ENCODE data around the gene OGFR. TPM values are rescaled to one million over a fixed set of nuclear protein-coding genes. Genes with fewer than 3 reads are reported as not detected.

The OGFR gene
- polyA plus RNA-seq, 1 donor (not counting 4 experiments of a cell fraction or from before 2014, with no cell fraction given), result 39.8 TPM

- peaks cover 3% of the 10 kb centered on the region for H3K27me3 ChIP-seq (ENCODE audit: control insufficient read depth, extremely low read depth, insufficient read depth, low read length)
These were observed 22.3 kb upstream of the OGFR start for GRCh38 chr20:62782149-62782892.

DNA sequence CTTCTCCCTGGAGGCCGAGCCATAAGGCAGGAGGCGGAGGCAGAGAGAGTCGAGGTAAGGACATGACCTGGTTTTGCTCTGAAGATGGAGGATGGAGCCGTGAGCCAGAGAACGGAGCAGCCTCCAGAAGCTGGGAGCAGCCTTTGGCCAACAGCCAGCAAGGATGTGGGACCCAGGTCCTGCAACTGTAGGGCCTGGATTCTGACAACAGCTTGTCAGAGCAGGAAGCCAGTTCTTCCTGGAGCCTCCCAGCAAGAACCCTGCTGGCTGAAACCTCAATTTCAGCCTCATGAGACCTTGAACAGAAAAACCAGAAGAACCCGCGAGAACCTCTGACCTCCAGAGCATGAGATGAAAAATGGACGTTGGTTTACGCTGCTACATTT, 21.7 kb upstream of the OGFR start:
- H3K27me3 ChIP-seq (ENCODE audit: control insufficient read depth, extremely low read depth, insufficient read depth, low read length), result peaks cover 6% of the 10 kb centered on the region
- no peak overlapping the region for H3K9ac ChIP-seq (ENCODE audit: control insufficient read depth, extremely low read depth, insufficient read depth, low read length)
- no peak overlapping the region for H2AFZ ChIP-seq (ENCODE audit: control insufficient read depth, low read length)
- H3K36me3 ChIP-seq (ENCODE audit: control insufficient read depth in 2 of 2, extremely low read depth in 1 of 2, insufficient read depth in 2 of 2, low read length in 2 of 2), result no peaks in the 10 kb centered on the region
- no peaks in the 10 kb centered on the region for H3K79me2 ChIP-seq (ENCODE audit: control insufficient read depth, insufficient read depth, low read length)
- FAIRE-seq (no peak), DNase-seq (ENCODE audit: low read depth, low spot score) (no peak)
- H3K4me2 ChIP-seq (ENCODE audit: control insufficient read depth, extremely low read depth, insufficient read depth, low read depth, low read length), result no peak overlapping the region
- dilution Hi-C loops (cut with MboI; ENCODE audit: extremely low pct_ligation_motif_present, low sequenced_read_pairs), result no loop called here
- no peaks in the 10 kb centered on the region for H3K9me1 ChIP-seq (ENCODE audit: control insufficient read depth, extremely low read depth, insufficient read depth, low read length)
- H3K9me3 ChIP-seq (ENCODE audit: control insufficient read depth, low read depth, low read length), result no peaks in the 10 kb centered on the region
- H3K27ac ChIP-seq (ENCODE audit: control insufficient read depth, insufficient read depth, low read length), result no peak overlapping the region
- H3K4me1 ChIP-seq (ENCODE audit: control insufficient read depth, extremely low read depth, insufficient read depth, low read length), result no peaks in the 10 kb centered on the region
- H4K20me1 ChIP-seq (ENCODE audit: control insufficient read depth, extremely low read depth, insufficient read depth, low read length), result no peaks in the 10 kb centered on the region
- TF ChIP-seq EZH2 (IDR thresholded peaks at IDR 0.05; ENCODE audit: low read length), result no peak
- TF ChIP-seq, protein P1, sequence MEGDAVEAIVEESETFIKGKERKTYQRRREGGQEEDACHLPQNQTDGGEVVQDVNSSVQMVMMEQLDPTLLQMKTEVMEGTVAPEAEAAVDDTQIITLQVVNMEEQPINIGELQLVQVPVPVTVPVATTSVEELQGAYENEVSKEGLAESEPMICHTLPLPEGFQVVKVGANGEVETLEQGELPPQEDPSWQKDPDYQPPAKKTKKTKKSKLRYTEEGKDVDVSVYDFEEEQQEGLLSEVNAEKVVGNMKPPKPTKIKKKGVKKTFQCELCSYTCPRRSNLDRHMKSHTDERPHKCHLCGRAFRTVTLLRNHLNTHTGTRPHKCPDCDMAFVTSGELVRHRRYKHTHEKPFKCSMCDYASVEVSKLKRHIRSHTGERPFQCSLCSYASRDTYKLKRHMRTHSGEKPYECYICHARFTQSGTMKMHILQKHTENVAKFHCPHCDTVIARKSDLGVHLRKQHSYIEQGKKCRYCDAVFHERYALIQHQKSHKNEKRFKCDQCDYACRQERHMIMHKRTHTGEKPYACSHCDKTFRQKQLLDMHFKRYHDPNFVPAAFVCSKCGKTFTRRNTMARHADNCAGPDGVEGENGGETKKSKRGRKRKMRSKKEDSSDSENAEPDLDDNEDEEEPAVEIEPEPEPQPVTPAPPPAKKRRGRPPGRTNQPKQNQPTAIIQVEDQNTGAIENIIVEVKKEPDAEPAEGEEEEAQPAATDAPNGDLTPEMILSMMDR (optimal IDR thresholded peaks at IDR 0.05 in 1 of 3, IDR thresholded peaks at IDR 0.05 in 1 of 3, conservative IDR thresholded peaks at IDR 0.05 in 1 of 3; ENCODE audit: extremely low read depth in 1 of 3, insufficient read depth in 2 of 3, low read length in 3 of 3), result no peak
- no peak overlapping the region for H3K4me3 ChIP-seq (ENCODE audit: control insufficient read depth in 2 of 3, extremely low read depth in 1 of 3, insufficient read depth in 2 of 3, low read depth in 1 of 3, low read length in 3 of 3)

More at GRCh38 chr20:62782149-62782892, 22.3 kb upstream of the OGFR start:
- H4K20me1 ChIP-seq (ENCODE audit: control insufficient read depth, extremely low read depth, insufficient read depth, low read length), result no peaks in the 10 kb centered on the region
- no peak overlapping the region for H3K4me3 ChIP-seq (ENCODE audit: control insufficient read depth in 2 of 3, extremely low read depth in 1 of 3, insufficient read depth in 2 of 3, low read depth in 1 of 3, low read length in 3 of 3)
- H3K27ac ChIP-seq (ENCODE audit: control insufficient read depth, insufficient read depth, low read length), result no peak overlapping the region
- no peak for FAIRE-seq
- H3K4me1 ChIP-seq (ENCODE audit: control insufficient read depth, extremely low read depth, insufficient read depth, low read length), result no peaks in the 10 kb centered on the region
- no peak overlapping the region for H3K9ac ChIP-seq (ENCODE audit: control insufficient read depth, extremely low read depth, insufficient read depth, low read length)
- no peak for DNase-seq (ENCODE audit: low read depth, low spot score)
- TF ChIP-seq, protein P1 (optimal IDR thresholded peaks at IDR 0.05 in 1 of 3, IDR thresholded peaks at IDR 0.05 in 1 of 3, conservative IDR thresholded peaks at IDR 0.05 in 1 of 3; ENCODE audit: extremely low read depth in 1 of 3, insufficient read depth in 2 of 3, low read length in 3 of 3), result peak in 1 of 3 experiments; percentile 24
- TF ChIP-seq EZH2 (IDR thresholded peaks at IDR 0.05; ENCODE audit: low read length), result no peak
- H3K9me1 ChIP-seq (ENCODE audit: control insufficient read depth, extremely low read depth, insufficient read depth, low read length), result no peaks in the 10 kb centered on the region
- no peak overlapping the region for H2AFZ ChIP-seq (ENCODE audit: control insufficient read depth, low read length)
- no peaks in the 10 kb centered on the region for H3K79me2 ChIP-seq (ENCODE audit: control insufficient read depth, insufficient read depth, low read length)
- no peak overlapping the region for H3K4me2 ChIP-seq (ENCODE audit: control insufficient read depth, extremely low read depth, insufficient read depth, low read depth, low read length)
- dilution Hi-C loops (cut with MboI; ENCODE audit: extremely low pct_ligation_motif_present, low sequenced_read_pairs), result no loop called here
- no peaks in the 10 kb centered on the region for H3K36me3 ChIP-seq (ENCODE audit: control insufficient read depth in 2 of 2, extremely low read depth in 1 of 2, insufficient read depth in 2 of 2, low read length in 2 of 2)
- no peaks in the 10 kb centered on the region for H3K9me3 ChIP-seq (ENCODE audit: control insufficient read depth, low read depth, low read length)

Data from keratinocyte (primary cell).